HFF-Myc (cell line): ENCODE results near the gene MEPE.

Experiments used
- DNase-seq: peaks from one replicate; pipeline ENCODE4 v3.0.0-alpha.2; 2011; ENCODE audit warnings: low read depth; ENCODE audit errors: extremely low read depth
- H3K4me3 ChIP-seq: replicated peaks from 2 replicates; pipeline ENCODE4 v1.5.1; 2011; ENCODE audit warnings: low read depth, mild to moderate bottlenecking, control low read depth, low read length
- TF ChIP-seq, protein P1 (sequence below): IDR thresholded peaks from 2 replicates; pipeline ENCODE4 v1.5.1; 2012; ENCODE audit warnings: mild to moderate bottlenecking, low read depth, low read length, control low read depth; ENCODE audit errors: missing control alignments

The MEPE gene

GRCh38 chr4:87851332-87851731 lies 18.6 kb downstream of the MEPE start:
- no peak overlapping the region for H3K4me3 ChIP-seq
- TF ChIP-seq, protein P1, sequence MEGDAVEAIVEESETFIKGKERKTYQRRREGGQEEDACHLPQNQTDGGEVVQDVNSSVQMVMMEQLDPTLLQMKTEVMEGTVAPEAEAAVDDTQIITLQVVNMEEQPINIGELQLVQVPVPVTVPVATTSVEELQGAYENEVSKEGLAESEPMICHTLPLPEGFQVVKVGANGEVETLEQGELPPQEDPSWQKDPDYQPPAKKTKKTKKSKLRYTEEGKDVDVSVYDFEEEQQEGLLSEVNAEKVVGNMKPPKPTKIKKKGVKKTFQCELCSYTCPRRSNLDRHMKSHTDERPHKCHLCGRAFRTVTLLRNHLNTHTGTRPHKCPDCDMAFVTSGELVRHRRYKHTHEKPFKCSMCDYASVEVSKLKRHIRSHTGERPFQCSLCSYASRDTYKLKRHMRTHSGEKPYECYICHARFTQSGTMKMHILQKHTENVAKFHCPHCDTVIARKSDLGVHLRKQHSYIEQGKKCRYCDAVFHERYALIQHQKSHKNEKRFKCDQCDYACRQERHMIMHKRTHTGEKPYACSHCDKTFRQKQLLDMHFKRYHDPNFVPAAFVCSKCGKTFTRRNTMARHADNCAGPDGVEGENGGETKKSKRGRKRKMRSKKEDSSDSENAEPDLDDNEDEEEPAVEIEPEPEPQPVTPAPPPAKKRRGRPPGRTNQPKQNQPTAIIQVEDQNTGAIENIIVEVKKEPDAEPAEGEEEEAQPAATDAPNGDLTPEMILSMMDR = no peak
- DNase-seq = no peak

GRCh38 chr4:87851953-87852352 lies 19.2 kb downstream of the MEPE start:
- no peak overlapping the region for H3K4me3 ChIP-seq
- TF ChIP-seq, protein P1 = no peak
- no peak for DNase-seq

- DNase-seq = no peak
- H3K4me3 ChIP-seq = no peak overlapping the region
- TF ChIP-seq, protein P1 = peak; percentile 26
Measured at GRCh38 chr4:87853108-87853507, 20.3 kb downstream of the MEPE start.

DNA sequence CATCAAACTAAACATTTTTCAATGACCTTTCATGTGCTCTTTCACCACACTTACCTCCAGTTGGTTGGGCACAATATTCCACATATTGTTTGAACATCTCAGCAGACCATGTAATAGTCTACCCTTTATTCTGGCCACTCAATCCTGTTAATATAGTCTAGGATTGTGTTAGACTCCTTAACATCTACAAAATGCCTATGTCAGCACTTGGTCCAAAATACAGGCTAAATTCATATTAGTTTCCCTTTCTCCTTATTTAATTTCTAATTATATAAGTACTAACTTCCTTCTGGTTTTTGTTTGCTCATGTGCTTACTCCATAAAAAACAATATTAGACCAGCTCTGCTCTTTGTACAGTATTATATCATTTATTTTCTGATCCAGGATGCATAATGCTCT lies 21.1 kb downstream of the MEPE start:
- no peak overlapping the region for H3K4me3 ChIP-seq
- TF ChIP-seq, protein P1 = no peak
- DNase-seq = no peak

DNA sequence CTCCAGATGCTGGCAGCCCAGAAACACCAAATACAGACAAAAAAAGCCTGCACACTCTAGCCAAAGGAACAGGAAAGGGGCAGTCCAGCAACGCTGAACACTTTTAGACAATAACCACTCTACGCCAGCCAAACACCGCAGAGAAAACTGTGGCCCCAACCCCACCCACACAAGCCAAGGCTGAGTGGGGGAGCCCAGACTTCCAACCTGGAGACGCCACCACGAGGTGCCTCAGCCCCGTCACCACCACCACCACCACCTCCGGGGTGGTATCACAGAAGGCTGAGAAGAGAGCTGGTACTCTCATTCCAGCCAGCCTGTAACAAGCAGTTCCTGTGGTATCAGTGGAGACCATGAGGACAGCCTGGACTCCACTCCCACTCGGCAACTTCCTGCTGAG lies 22.8 kb downstream of the MEPE start:
- TF ChIP-seq, protein P1 = no peak
- H3K4me3 ChIP-seq = no peak overlapping the region
- DNase-seq = no peak

- no peak for DNase-seq
- H3K4me3 ChIP-seq = no peak overlapping the region
- TF ChIP-seq, protein P1 = no peak
Measured at GRCh38 chr4:87856816-87857215, 24.0 kb downstream of the MEPE start.

DNA sequence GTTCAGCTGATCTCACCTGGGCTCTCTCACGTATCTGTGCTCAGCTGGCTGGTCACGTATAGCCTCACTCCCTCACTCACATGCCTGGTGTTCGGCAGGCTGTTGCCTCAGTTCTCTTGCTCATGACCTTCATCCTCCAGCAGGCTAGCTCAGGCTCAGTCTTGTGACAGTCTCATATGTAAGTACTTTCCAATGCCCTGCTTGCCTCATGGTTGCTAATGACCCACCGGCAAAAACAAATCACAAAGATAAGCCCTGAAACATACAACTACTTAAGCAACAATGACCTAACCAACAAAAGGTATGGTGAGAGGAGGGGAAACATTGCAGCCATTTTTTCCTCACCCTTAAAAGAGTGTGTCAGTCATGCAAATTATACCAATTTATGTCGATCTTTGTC lies 25.0 kb downstream of the MEPE start:
- no peak overlapping the region for H3K4me3 ChIP-seq
- no peak for DNase-seq
- TF ChIP-seq, protein P1 = no peak
